Measurements from ENCODE around the gene MCC.
A peak's percentile ranks its signal among the peaks of the same experiment; 100 is the strongest.

MCC gene

GRCh38 chr5:113311301-113311700, 177.0 kb downstream of the MCC start:
- Mint-ChIP-seq H3K4me3 (no peak overlapping the region), H3K4me1 (peaks cover 7% of the 10 kb centered on the region), H3K27me3 (ENCODE audit: low read depth) (no peaks in the 10 kb centered on the region), H3K27ac (no peak overlapping the region), H3K36me3 (ENCODE audit: low read depth) (no peaks in the 10 kb centered on the region), H3K9me3 (peaks cover 7% of the 10 kb centered on the region)
- TF ChIP-seq CTCF (IDR thresholded peaks at IDR 0.05; ENCODE audit: unreplicated experiment in 3 of 3): no peak

GRCh38 chr5:113302120-113302519, 186.1 kb downstream of the MCC start:
- Mint-ChIP-seq H3K9me3 (peaks cover 3% of the 10 kb centered on the region), H3K27me3 (ENCODE audit: low read depth) (no peaks in the 10 kb centered on the region), H3K36me3 (ENCODE audit: low read depth) (no peaks in the 10 kb centered on the region), H3K4me1 (no peaks in the 10 kb centered on the region), H3K27ac (no peak overlapping the region), H3K4me3 (no peak overlapping the region)
- TF ChIP-seq CTCF (IDR thresholded peaks at IDR 0.05; ENCODE audit: unreplicated experiment in 3 of 3): no peak

- Mint-ChIP-seq H3K4me3 (no peak overlapping the region), H3K27me3 (ENCODE audit: low read depth) (no peaks in the 10 kb centered on the region), H3K9me3 (no peaks in the 10 kb centered on the region), H3K27ac (no peak overlapping the region), H3K4me1 (peaks cover 19% of the 10 kb centered on the region), H3K36me3 (ENCODE audit: low read depth) (no peaks in the 10 kb centered on the region)
- TF ChIP-seq CTCF (IDR thresholded peaks at IDR 0.05; ENCODE audit: unreplicated experiment in 3 of 3): no peak
Observed at GRCh38 chr5:113299591-113299990, 188.7 kb downstream of the MCC start.

- Mint-ChIP-seq H3K36me3 (ENCODE audit: low read depth) (no peaks in the 10 kb centered on the region), H3K4me3 (peak overlapping the region; percentile 1 to 32 (median 2)), H3K9me3 (no peaks in the 10 kb centered on the region), H3K27ac (no peak overlapping the region), H3K4me1 (peaks cover 32% of the 10 kb centered on the region), H3K27me3 (ENCODE audit: low read depth) (no peaks in the 10 kb centered on the region)
- TF ChIP-seq CTCF (IDR thresholded peaks at IDR 0.05; ENCODE audit: unreplicated experiment in 3 of 3): no peak
Observed at GRCh38 chr5:113296676-113297075, 191.6 kb downstream of the MCC start.

- Mint-ChIP-seq H3K4me1 (peaks cover 47% of the 10 kb centered on the region), H3K36me3 (ENCODE audit: low read depth) (no peaks in the 10 kb centered on the region), H3K9me3 (no peaks in the 10 kb centered on the region), H3K27me3 (ENCODE audit: low read depth) (no peaks in the 10 kb centered on the region), H3K4me3 (peak overlapping the region; percentile 84 to 92 (median 91)), H3K27ac (peak overlapping the region; percentile 81 to 85 (median 85))
- TF ChIP-seq CTCF (IDR thresholded peaks at IDR 0.05; ENCODE audit: unreplicated experiment in 3 of 3): no peak
Observed at GRCh38 chr5:113295111-113295539, 193.1 kb downstream of the MCC start.

- no peak for TF ChIP-seq CTCF (IDR thresholded peaks at IDR 0.05; ENCODE audit: unreplicated experiment in 3 of 3)
- no peaks in the 10 kb centered on the region for H3K36me3 Mint-ChIP-seq (ENCODE audit: low read depth)
- H3K27ac Mint-ChIP-seq: peak overlapping the region; percentile 81 to 85 (median 85)
- peak overlapping the region; percentile 84 to 92 (median 91) for H3K4me3 Mint-ChIP-seq
- no peaks in the 10 kb centered on the region for H3K9me3 Mint-ChIP-seq
- H3K27me3 Mint-ChIP-seq (ENCODE audit: low read depth): no peaks in the 10 kb centered on the region
- H3K4me1 Mint-ChIP-seq: peaks cover 47% of the 10 kb centered on the region
Observed at GRCh38 chr5:113294311-113295110, 193.7 kb downstream of the MCC start.

All from nephron (organoid).